Neural progenitor cell (in vitro differentiated cells): ENCODE data around the gene ANKDD1B.

Experiments used
- EZH2 ChIP-seq: fragments of 200-600 bp; sonication (generic); IDR thresholded peaks from 2 replicates; pipeline ENCODE4 v1.6.1; 2017; ENCODE audit warnings: antibody characterized with exemption, mild to moderate bottlenecking, moderate library complexity
- TF ChIP-seq, protein P1 (sequence below): fragments of 200-600 bp; sonication (generic); IDR thresholded peaks from 2 replicates; pipeline ENCODE4 v1.5.1; 2017; ENCODE audit warnings: antibody characterized with exemption, mild to moderate bottlenecking

DNA sequence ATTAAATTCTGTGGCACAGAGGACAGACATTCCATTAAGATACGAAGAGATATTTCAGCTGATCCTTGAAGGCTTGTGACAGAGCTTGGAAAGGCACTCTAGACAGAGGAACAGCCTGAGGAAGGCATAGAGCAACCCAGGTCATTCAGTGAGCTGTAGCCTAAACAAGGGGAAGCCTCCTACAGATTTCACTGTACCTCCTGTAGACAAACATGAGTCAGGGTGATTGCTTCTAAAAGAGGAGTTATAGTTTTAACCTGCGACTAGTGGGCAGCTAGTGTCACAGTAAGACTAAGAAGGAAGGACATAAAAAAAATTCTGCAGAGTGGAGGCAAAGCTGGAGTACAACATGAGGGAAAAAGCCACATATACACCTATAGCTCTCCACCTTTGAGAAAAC, 43.5 kb upstream of the ANKDD1B start:
- TF ChIP-seq, protein P1, sequence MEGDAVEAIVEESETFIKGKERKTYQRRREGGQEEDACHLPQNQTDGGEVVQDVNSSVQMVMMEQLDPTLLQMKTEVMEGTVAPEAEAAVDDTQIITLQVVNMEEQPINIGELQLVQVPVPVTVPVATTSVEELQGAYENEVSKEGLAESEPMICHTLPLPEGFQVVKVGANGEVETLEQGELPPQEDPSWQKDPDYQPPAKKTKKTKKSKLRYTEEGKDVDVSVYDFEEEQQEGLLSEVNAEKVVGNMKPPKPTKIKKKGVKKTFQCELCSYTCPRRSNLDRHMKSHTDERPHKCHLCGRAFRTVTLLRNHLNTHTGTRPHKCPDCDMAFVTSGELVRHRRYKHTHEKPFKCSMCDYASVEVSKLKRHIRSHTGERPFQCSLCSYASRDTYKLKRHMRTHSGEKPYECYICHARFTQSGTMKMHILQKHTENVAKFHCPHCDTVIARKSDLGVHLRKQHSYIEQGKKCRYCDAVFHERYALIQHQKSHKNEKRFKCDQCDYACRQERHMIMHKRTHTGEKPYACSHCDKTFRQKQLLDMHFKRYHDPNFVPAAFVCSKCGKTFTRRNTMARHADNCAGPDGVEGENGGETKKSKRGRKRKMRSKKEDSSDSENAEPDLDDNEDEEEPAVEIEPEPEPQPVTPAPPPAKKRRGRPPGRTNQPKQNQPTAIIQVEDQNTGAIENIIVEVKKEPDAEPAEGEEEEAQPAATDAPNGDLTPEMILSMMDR: no peak
- no peak for TF ChIP-seq EZH2
